ENCODE data around the gene ITGA5.

ITGA5 gene

DNA sequence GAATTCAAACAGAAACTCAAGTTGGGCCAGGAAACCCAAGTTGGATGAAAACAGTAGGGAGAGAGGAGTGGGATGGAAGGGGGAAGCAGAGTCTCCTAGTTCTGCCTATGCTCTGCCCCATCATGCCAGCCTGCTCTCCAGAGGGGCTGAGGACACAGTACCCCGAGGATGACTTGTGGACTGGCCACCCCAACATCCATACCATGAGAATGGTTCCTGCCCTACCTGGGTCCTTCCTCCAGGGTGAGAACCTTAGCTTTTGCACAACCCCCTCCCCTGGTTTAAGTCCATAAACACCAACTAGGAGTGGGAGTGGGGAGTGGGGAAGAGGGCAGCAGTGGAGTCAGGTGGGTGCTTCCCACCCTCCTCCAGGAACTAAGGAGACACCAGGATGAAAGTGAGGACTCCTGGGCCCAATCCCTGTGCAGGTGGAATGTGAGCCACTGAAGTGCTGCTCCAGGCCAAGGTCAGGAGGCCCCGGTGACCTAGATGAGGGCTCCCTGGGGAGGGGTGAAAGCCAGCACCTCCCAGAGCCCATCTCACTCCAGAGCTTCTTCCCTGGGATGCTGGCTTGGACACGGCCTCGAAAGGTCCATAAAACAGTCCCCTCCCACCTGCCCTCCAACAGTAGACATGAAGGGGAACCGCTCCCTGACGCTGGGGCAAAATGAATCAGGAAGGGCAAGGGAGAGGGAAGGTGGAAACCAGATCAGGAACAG, 41.1 kb downstream of the ITGA5 start:
- H3K23ac ChIP-seq (ENCODE audit: low read depth, low read length, poor library complexity) = no peak overlapping the region
- H3K4me3 ChIP-seq (ENCODE audit: low read length in 2 of 2) = peak overlapping the region; percentile 62 to 74
- H3K4me1 ChIP-seq (ENCODE audit: control insufficient read depth in 2 of 2, insufficient read depth in 1 of 2, low read depth in 1 of 2, low read length in 2 of 2) = peaks cover 10 to 16% of the 10 kb centered on the region in 2 donors
- no peaks in the 10 kb centered on the region for H3K9me3 ChIP-seq (replicated peaks in 1 of 2; ENCODE audit: control insufficient read depth in 2 of 2, insufficient read depth in 1 of 2, low read depth in 1 of 2, low read length in 2 of 2)
- no peak overlapping the region for H3K27ac ChIP-seq (replicated peaks; ENCODE audit: low read length)
- DNase-seq (ENCODE audit: low spot score) = no peak
- peaks cover 3 to 6% of the 10 kb centered on the region in 2 donors for H3K36me3 ChIP-seq (replicated peaks in 1 of 2; ENCODE audit: control insufficient read depth in 2 of 2, insufficient read depth in 2 of 2, low read length in 2 of 2)
- H2AK5ac ChIP-seq (ENCODE audit: low read depth, low read length) = peak overlapping the region; percentile 49
- peaks cover 6% of the 10 kb centered on the region for H3K79me1 ChIP-seq (ENCODE audit: low read depth, low read length)
- H3K4me2 ChIP-seq (ENCODE audit: insufficient read depth, low read length, poor library complexity, severe bottlenecking) = peak overlapping the region; percentile 84
- H2BK120ac ChIP-seq (ENCODE audit: low read depth, low read length) = no peak overlapping the region
- no peaks in the 10 kb centered on the region for H3K27me3 ChIP-seq (ENCODE audit: control insufficient read depth in 3 of 3, insufficient read depth in 3 of 3, low read depth in 1 of 3, low read length in 3 of 3)
- peak overlapping the region; percentile 61 for H4K91ac ChIP-seq (ENCODE audit: low read depth, low read length, poor library complexity)
- peak overlapping the region; percentile 71 for H3K9ac ChIP-seq (ENCODE audit: low read depth, low read length, poor library complexity)
- no peak overlapping the region for H3K4ac ChIP-seq (ENCODE audit: low read length)
- H4K8ac ChIP-seq (ENCODE audit: low read depth, low read length) = no peak overlapping the region
- no peak overlapping the region for H2BK5ac ChIP-seq (ENCODE audit: low read length)
- H3K18ac ChIP-seq (ENCODE audit: low read length) = no peak overlapping the region
- H2AFZ ChIP-seq (ENCODE audit: low read length) = no peak overlapping the region
- peak overlapping the region; percentile 24 for H2BK15ac ChIP-seq (ENCODE audit: low read length)
- WGBS, 2 donors (ENCODE audit: extremely low coverage in 2 of 2, insufficient read length in 2 of 2, insufficient replicate concordance in 1 of 2) = no CpG with 5 or more reads among the region's 6 CpGs
- no peak overlapping the region for H3K14ac ChIP-seq (ENCODE audit: low read length)
- no peak overlapping the region for H2BK12ac ChIP-seq (ENCODE audit: low read length)

GRCh38 chr12:54377007-54377406, 42.1 kb downstream of the ITGA5 start:
- no peak overlapping the region for H4K8ac ChIP-seq (ENCODE audit: low read depth, low read length)
- no peak overlapping the region for H3K9ac ChIP-seq (ENCODE audit: low read depth, low read length, poor library complexity)
- WGBS, 2 donors (ENCODE audit: extremely low coverage in 2 of 2, insufficient read length in 2 of 2, insufficient replicate concordance in 1 of 2) = no CpG with 5 or more reads among the region's 2 CpGs

GRCh38 chr12:54376596-54376995, 42.5 kb downstream of the ITGA5 start:
- peaks cover 10 to 16% of the 10 kb centered on the region in 2 donors for H3K4me1 ChIP-seq (ENCODE audit: control insufficient read depth in 2 of 2, insufficient read depth in 1 of 2, low read depth in 1 of 2, low read length in 2 of 2)
- H3K4me2 ChIP-seq (ENCODE audit: insufficient read depth, low read length, poor library complexity, severe bottlenecking) = no peak overlapping the region
- DNase-seq (ENCODE audit: low spot score) = no peak
- no peak overlapping the region for H2BK5ac ChIP-seq (ENCODE audit: low read length)
- no peak overlapping the region for H3K4me3 ChIP-seq (ENCODE audit: low read length in 2 of 2)
- no peaks in the 10 kb centered on the region for H3K27me3 ChIP-seq (ENCODE audit: control insufficient read depth in 3 of 3, insufficient read depth in 3 of 3, low read depth in 1 of 3, low read length in 3 of 3)
- H3K18ac ChIP-seq (ENCODE audit: low read length) = no peak overlapping the region
- no peak overlapping the region for H2BK12ac ChIP-seq (ENCODE audit: low read length)
- H3K79me1 ChIP-seq (ENCODE audit: low read depth, low read length) = peaks cover 6% of the 10 kb centered on the region
- no peak overlapping the region for H3K9ac ChIP-seq (ENCODE audit: low read depth, low read length, poor library complexity)
- H3K9me3 ChIP-seq (replicated peaks in 1 of 2; ENCODE audit: control insufficient read depth in 2 of 2, insufficient read depth in 1 of 2, low read depth in 1 of 2, low read length in 2 of 2) = no peaks in the 10 kb centered on the region
- no peak overlapping the region for H3K14ac ChIP-seq (ENCODE audit: low read length)
- H3K23ac ChIP-seq (ENCODE audit: low read depth, low read length, poor library complexity) = no peak overlapping the region
- WGBS, 2 donors (ENCODE audit: extremely low coverage in 2 of 2, insufficient read length in 2 of 2, insufficient replicate concordance in 1 of 2) = no CpG with 5 or more reads among the region's 4 CpGs
- no peak overlapping the region for H4K8ac ChIP-seq (ENCODE audit: low read depth, low read length)
- no peak overlapping the region for H2BK120ac ChIP-seq (ENCODE audit: low read depth, low read length)
- no peak overlapping the region for H4K91ac ChIP-seq (ENCODE audit: low read depth, low read length, poor library complexity)
- H2AK5ac ChIP-seq (ENCODE audit: low read depth, low read length) = no peak overlapping the region
- no peak overlapping the region for H3K4ac ChIP-seq (ENCODE audit: low read length)
- H3K27ac ChIP-seq (replicated peaks; ENCODE audit: low read length) = no peak overlapping the region
- H2BK15ac ChIP-seq (ENCODE audit: low read length) = no peak overlapping the region
- no peak overlapping the region for H2AFZ ChIP-seq (ENCODE audit: low read length)
- H3K36me3 ChIP-seq (replicated peaks in 1 of 2; ENCODE audit: control insufficient read depth in 2 of 2, insufficient read depth in 2 of 2, low read length in 2 of 2) = peaks cover 6 to 10% of the 10 kb centered on the region in 2 donors

More at GRCh38 chr12:54377007-54377406, 42.1 kb downstream of the ITGA5 start:
- no peak overlapping the region for H3K4me3 ChIP-seq (ENCODE audit: low read length in 2 of 2)
- no peak overlapping the region for H3K23ac ChIP-seq (ENCODE audit: low read depth, low read length, poor library complexity)
- H2AK5ac ChIP-seq (ENCODE audit: low read depth, low read length) = no peak overlapping the region
- H3K36me3 ChIP-seq (replicated peaks in 1 of 2; ENCODE audit: control insufficient read depth in 2 of 2, insufficient read depth in 2 of 2, low read length in 2 of 2) = peaks cover 6% of the 10 kb centered on the region in 2 donors
- no peaks in the 10 kb centered on the region for H3K9me3 ChIP-seq (replicated peaks in 1 of 2; ENCODE audit: control insufficient read depth in 2 of 2, insufficient read depth in 1 of 2, low read depth in 1 of 2, low read length in 2 of 2)
- no peak overlapping the region for H2AFZ ChIP-seq (ENCODE audit: low read length)
- H3K27me3 ChIP-seq (ENCODE audit: control insufficient read depth in 3 of 3, insufficient read depth in 3 of 3, low read depth in 1 of 3, low read length in 3 of 3) = no peaks in the 10 kb centered on the region
- H3K18ac ChIP-seq (ENCODE audit: low read length) = no peak overlapping the region
- H3K4me2 ChIP-seq (ENCODE audit: insufficient read depth, low read length, poor library complexity, severe bottlenecking) = no peak overlapping the region
- H3K27ac ChIP-seq (replicated peaks; ENCODE audit: low read length) = no peak overlapping the region
- H3K4me1 ChIP-seq (ENCODE audit: control insufficient read depth in 2 of 2, insufficient read depth in 1 of 2, low read depth in 1 of 2, low read length in 2 of 2) = peaks cover 10 to 16% of the 10 kb centered on the region in 2 donors
- no peak overlapping the region for H2BK15ac ChIP-seq (ENCODE audit: low read length)
- no peak overlapping the region for H3K14ac ChIP-seq (ENCODE audit: low read length)
- no peak overlapping the region for H2BK12ac ChIP-seq (ENCODE audit: low read length)
- no peak overlapping the region for H3K4ac ChIP-seq (ENCODE audit: low read length)
- peaks cover 6% of the 10 kb centered on the region for H3K79me1 ChIP-seq (ENCODE audit: low read depth, low read length)
- no peak overlapping the region for H2BK5ac ChIP-seq (ENCODE audit: low read length)
- no peak for DNase-seq (ENCODE audit: low spot score)
- no peak overlapping the region for H4K91ac ChIP-seq (ENCODE audit: low read depth, low read length, poor library complexity)
- no peak overlapping the region for H2BK120ac ChIP-seq (ENCODE audit: low read depth, low read length)

GRCh38 chr12:54375259-54375579, 43.8 kb downstream of the ITGA5 start:
- Histone ChIP-seq H2BK120ac (ENCODE audit: low read depth, low read length) (no peak overlapping the region), H3K4me1 (ENCODE audit: control insufficient read depth in 2 of 2, insufficient read depth in 1 of 2, low read depth in 1 of 2, low read length in 2 of 2) (peaks cover 12 to 16% of the 10 kb centered on the region in 2 donors), H3K18ac (ENCODE audit: low read length) (no peak overlapping the region), H3K4me3 (ENCODE audit: low read length in 2 of 2) (no peak overlapping the region), H3K4ac (ENCODE audit: low read length) (no peak overlapping the region), H3K79me1 (ENCODE audit: low read depth, low read length) (peaks cover 7% of the 10 kb centered on the region), H2AK5ac (ENCODE audit: low read depth, low read length) (no peak overlapping the region), H4K91ac (ENCODE audit: low read depth, low read length, poor library complexity) (no peak overlapping the region), H2BK5ac (ENCODE audit: low read length) (no peak overlapping the region), H3K9ac (ENCODE audit: low read depth, low read length, poor library complexity) (no peak overlapping the region), H3K27ac (replicated peaks; ENCODE audit: low read length) (no peak overlapping the region), H2BK12ac (ENCODE audit: low read length) (no peak overlapping the region), H4K8ac (ENCODE audit: low read depth, low read length) (no peak overlapping the region), H3K9me3 (replicated peaks in 1 of 2; ENCODE audit: control insufficient read depth in 2 of 2, insufficient read depth in 1 of 2, low read depth in 1 of 2, low read length in 2 of 2) (no peaks in the 10 kb centered on the region), H3K23ac (ENCODE audit: low read depth, low read length, poor library complexity) (no peak overlapping the region), H2AFZ (ENCODE audit: low read length) (no peak overlapping the region), H2BK15ac (ENCODE audit: low read length) (no peak overlapping the region), H3K36me3 (replicated peaks in 1 of 2; ENCODE audit: control insufficient read depth in 2 of 2, insufficient read depth in 2 of 2, low read length in 2 of 2) (peaks cover 16 to 17% of the 10 kb centered on the region in 2 donors), H3K27me3 (ENCODE audit: control insufficient read depth in 3 of 3, insufficient read depth in 3 of 3, low read depth in 1 of 3, low read length in 3 of 3) (no peaks in the 10 kb centered on the region), H3K14ac (ENCODE audit: low read length) (no peak overlapping the region), H3K4me2 (ENCODE audit: insufficient read depth, low read length, poor library complexity, severe bottlenecking) (no peak overlapping the region)
- WGBS, 2 donors (ENCODE audit: extremely low coverage in 2 of 2, insufficient read length in 2 of 2, insufficient replicate concordance in 1 of 2) = no CpG with 5 or more reads among the region's 2 CpGs
- DNase-seq (ENCODE audit: low spot score) = no peak

Measured in neuronal stem cell (in vitro differentiated cells).